MM.1S (cell line): ENCODE measurements around the gene DNAI1.

ENCODE experiments used
- DNase-seq: peaks from one replicate; pipeline ENCODE4 v3.0.0-alpha.2; 2015
- H2AFZ ChIP-seq: fragments of 300-600 bp; sonication (generic); 2 replicates; pipeline ENCODE4 v1.6.0; 2016; ENCODE audit warnings: antibody characterized with exemption, low read length
- H3F3A ChIP-seq: fragments of 300-600 bp; sonication (generic); 2 replicates; pipeline ENCODE4 v1.6.1; 2016; ENCODE audit warnings: mild to moderate bottlenecking, antibody characterized with exemption, low read length, moderate library complexity, mixed read lengths; ENCODE audit not compliant: insufficient read depth
- H3K27ac ChIP-seq: fragments of 300-600 bp; sonication (generic); 2 replicates; pipeline ENCODE4 v1.5.1; 2016; ENCODE audit warnings: mild to moderate bottlenecking, low read length
- H3K27me3 ChIP-seq: fragments of 300-600 bp; sonication (generic); replicated peaks from 2 replicates; pipeline ENCODE4 v1.6.0; 2016; ENCODE audit warnings: low read length; ENCODE audit not compliant: insufficient read depth
- H3K36me3 ChIP-seq: fragments of 300-600 bp; sonication (generic); replicated peaks from 2 replicates; pipeline ENCODE4 v1.6.1; 2016; ENCODE audit warnings: mild to moderate bottlenecking, low read length, mixed read lengths; ENCODE audit not compliant: insufficient read depth
- H3K4me1 ChIP-seq: fragments of 300-600 bp; sonication (generic); 2 replicates; pipeline ENCODE4 v1.6.1; 2016; ENCODE audit warnings: low read length, mixed read lengths
- H3K4me2 ChIP-seq: fragments of 300-600 bp; sonication (generic); 2 replicates; pipeline ENCODE4 v1.6.0; 2016; ENCODE audit warnings: low read depth, low read length
- H3K4me3 ChIP-seq: fragments of 300-600 bp; sonication (generic); 2 replicates; pipeline ENCODE4 v1.5.1; 2016; ENCODE audit warnings: low read length, mixed read lengths
- H3K79me2 ChIP-seq: fragments of 300-600 bp; sonication (generic); 2 replicates; pipeline ENCODE4 v1.6.1; 2016; ENCODE audit warnings: mixed run types, low read length, mixed read lengths
- H3K9ac ChIP-seq: fragments of 300-600 bp; sonication (generic); 2 replicates; pipeline ENCODE4 v1.6.1; 2016; ENCODE audit warnings: low read length, mixed read lengths
- H3K9me2 ChIP-seq: fragments of 300-600 bp; sonication (generic); replicated peaks from 2 replicates; pipeline ENCODE4 v1.6.1; 2016; ENCODE audit warnings: mild to moderate bottlenecking, low read length, mixed read lengths; ENCODE audit not compliant: insufficient read depth
- H3K9me3 ChIP-seq: fragments of 300-600 bp; sonication (generic); replicated peaks from 2 replicates; pipeline ENCODE4 v1.6.1; 2016; ENCODE audit warnings: mild to moderate bottlenecking, low read length, mixed read lengths; ENCODE audit not compliant: insufficient read depth
- H4K20me1 ChIP-seq: fragments of 300-600 bp; sonication (generic); 2 replicates; pipeline ENCODE4 v1.6.1; 2016; ENCODE audit warnings: mild to moderate bottlenecking, low read length, moderate library complexity, mixed read lengths; ENCODE audit not compliant: insufficient read depth
- EZH2 ChIP-seq: fragments of 300-600 bp; sonication (generic); optimal IDR thresholded peaks from 2 replicates; pipeline ENCODE3; 2017; ENCODE audit warnings: low read depth, mild to moderate bottlenecking, antibody characterized with exemption, low read length, mixed read lengths
- EZH2phosphoT487 ChIP-seq: fragments of 300-600 bp; sonication (generic); IDR thresholded peaks from 2 replicates; pipeline ENCODE4 v1.6.1; 2018; ENCODE audit warnings: antibody characterized with exemption, low read length
- TF ChIP-seq, protein P1 (sequence below): fragments of 300-600 bp; sonication (generic); IDR thresholded peaks from 2 replicates; pipeline ENCODE4 v1.5.1; 2016; ENCODE audit warnings: antibody characterized with exemption, low read length, mixed read lengths

Gene DNAI1

DNA sequence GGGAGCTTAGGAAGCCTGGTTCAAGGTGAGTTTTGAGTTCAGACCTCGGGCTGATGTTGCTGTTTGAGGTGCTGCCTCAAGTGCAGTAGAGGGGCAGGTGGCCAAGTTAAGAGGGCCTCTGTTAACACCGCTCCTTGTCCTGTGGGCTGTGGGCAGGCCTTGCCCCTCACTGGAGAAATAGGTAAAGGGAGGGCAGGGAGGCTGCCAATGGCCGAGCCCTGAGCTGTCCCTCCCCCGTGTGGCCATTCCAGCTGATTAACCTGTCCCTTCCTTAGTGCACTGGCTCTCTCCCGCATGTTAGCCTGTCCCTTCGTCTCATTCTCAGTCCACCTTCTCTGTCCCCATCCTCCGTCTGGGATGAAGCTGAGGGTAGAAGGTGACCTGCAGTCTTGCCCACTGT lies 109.5 kb downstream of the DNAI1 start:
- Histone ChIP-seq H3K4me2 (no peak overlapping the region), H3K27me3 (peaks cover 86% of the 10 kb centered on the region), H3K4me3 (no peak overlapping the region), H3K9me3 (no peaks in the 10 kb centered on the region), H3K79me2 (no peaks in the 10 kb centered on the region), H3K27ac (no peak overlapping the region), H2AFZ (no peak overlapping the region), H4K20me1 (no peaks in the 10 kb centered on the region), H3K36me3 (no peaks in the 10 kb centered on the region), H3K4me1 (no peaks in the 10 kb centered on the region), H3F3A (no peaks in the 10 kb centered on the region), H3K9ac (no peak overlapping the region), H3K9me2 (no peaks in the 10 kb centered on the region)
- no peak for DNase-seq
- TF ChIP-seq EZH2: no peak
- TF ChIP-seq, protein P1, sequence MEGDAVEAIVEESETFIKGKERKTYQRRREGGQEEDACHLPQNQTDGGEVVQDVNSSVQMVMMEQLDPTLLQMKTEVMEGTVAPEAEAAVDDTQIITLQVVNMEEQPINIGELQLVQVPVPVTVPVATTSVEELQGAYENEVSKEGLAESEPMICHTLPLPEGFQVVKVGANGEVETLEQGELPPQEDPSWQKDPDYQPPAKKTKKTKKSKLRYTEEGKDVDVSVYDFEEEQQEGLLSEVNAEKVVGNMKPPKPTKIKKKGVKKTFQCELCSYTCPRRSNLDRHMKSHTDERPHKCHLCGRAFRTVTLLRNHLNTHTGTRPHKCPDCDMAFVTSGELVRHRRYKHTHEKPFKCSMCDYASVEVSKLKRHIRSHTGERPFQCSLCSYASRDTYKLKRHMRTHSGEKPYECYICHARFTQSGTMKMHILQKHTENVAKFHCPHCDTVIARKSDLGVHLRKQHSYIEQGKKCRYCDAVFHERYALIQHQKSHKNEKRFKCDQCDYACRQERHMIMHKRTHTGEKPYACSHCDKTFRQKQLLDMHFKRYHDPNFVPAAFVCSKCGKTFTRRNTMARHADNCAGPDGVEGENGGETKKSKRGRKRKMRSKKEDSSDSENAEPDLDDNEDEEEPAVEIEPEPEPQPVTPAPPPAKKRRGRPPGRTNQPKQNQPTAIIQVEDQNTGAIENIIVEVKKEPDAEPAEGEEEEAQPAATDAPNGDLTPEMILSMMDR: no peak
- TF ChIP-seq EZH2phosphoT487: no peak

DNA sequence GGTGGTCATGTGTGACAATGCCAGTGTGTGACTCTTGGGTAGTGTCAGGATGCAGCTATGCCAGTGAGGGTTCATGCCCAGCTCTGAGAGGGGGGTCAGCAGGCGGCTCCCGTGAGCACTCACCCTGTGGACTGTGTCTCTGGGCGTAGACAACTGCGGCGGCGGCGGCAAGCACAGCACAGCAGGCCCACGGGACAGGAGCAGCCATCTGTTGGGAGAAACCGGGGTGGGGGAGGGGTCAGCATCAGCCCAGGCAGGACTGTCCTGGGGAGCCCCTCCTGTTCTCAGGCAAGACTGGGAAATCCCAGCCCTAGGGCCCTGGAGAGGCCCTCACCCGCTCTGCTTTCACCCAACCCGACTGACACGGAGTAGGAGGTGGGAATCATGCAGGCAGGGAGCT lies 110.2 kb downstream of the DNAI1 start:
- no peaks in the 10 kb centered on the region for H3K9me2 ChIP-seq
- no peaks in the 10 kb centered on the region for H3K36me3 ChIP-seq
- H3K4me1 ChIP-seq: no peaks in the 10 kb centered on the region
- H2AFZ ChIP-seq: no peak overlapping the region
- no peak overlapping the region for H3K9ac ChIP-seq
- H3K27ac ChIP-seq: no peak overlapping the region
- no peaks in the 10 kb centered on the region for H4K20me1 ChIP-seq
- TF ChIP-seq, protein P1: no peak
- no peaks in the 10 kb centered on the region for H3K79me2 ChIP-seq
- no peaks in the 10 kb centered on the region for H3K9me3 ChIP-seq
- no peak overlapping the region for H3K4me3 ChIP-seq
- H3K4me2 ChIP-seq: no peak overlapping the region
- no peaks in the 10 kb centered on the region for H3F3A ChIP-seq
- DNase-seq: no peak
- H3K27me3 ChIP-seq: peaks cover 88% of the 10 kb centered on the region

DNA sequence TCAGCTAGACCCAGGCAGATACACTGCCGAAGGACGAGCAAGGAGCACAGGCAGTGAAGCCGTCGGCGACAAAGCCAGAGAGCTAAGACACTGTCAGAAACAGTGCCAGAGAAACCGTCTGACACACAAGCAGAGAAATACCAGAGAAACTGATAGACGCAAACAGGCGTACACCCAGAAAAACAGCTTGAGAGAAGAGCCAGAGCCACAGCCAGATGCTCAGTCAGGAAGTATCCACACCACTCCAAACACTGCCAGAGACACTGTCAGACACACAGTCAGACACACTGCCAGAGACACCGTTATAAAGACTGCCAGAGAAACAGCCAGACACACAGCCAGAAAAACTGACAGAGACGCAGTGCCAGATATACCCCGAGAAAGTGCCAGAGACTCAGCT lies 111.8 kb downstream of the DNAI1 start:
- H3K36me3 ChIP-seq: no peaks in the 10 kb centered on the region
- no peaks in the 10 kb centered on the region for H3K79me2 ChIP-seq
- H3K4me3 ChIP-seq: no peak overlapping the region
- H2AFZ ChIP-seq: no peak overlapping the region
- no peak overlapping the region for H3K27ac ChIP-seq
- H3K9me3 ChIP-seq: no peaks in the 10 kb centered on the region
- H3K9me2 ChIP-seq: no peaks in the 10 kb centered on the region
- no peaks in the 10 kb centered on the region for H3F3A ChIP-seq
- H3K4me2 ChIP-seq: no peak overlapping the region
- DNase-seq: no peak
- H4K20me1 ChIP-seq: no peaks in the 10 kb centered on the region
- H3K9ac ChIP-seq: no peak overlapping the region
- H3K4me1 ChIP-seq: no peaks in the 10 kb centered on the region
- TF ChIP-seq, protein P1: no peak
- no peak for TF ChIP-seq EZH2
- TF ChIP-seq EZH2phosphoT487: no peak
- H3K27me3 ChIP-seq: peaks cover 90% of the 10 kb centered on the region
